Kidney (tissue), 14 donors: ENCODE results near the gene MAST2. TPM values are rescaled to one million over a fixed set of nuclear protein-coding genes. Genes with fewer than 3 reads are reported as not detected.

Source experiments
- DNase-seq, 5 donors: peaks; one replicate each; pipeline ENCODE4 v3.0.0-alpha.2; 2013 to 2020
- FAIRE-seq: peaks from 2 replicates; lab custom pipeline; 2012; peaks lifted over from hg19 to GRCh38; lab: Jason Lieb, UNC
- H3K27ac ChIP-seq, 2 donors: one replicate each; pipeline ENCODE4 v1.7.0; 2013; ENCODE audit warnings: low read depth in 2 of 2, low read length in 2 of 2, inconsistent platforms in 1 of 2
- H3K27me3 ChIP-seq: one replicate; pipeline ENCODE4 v1.7.1; 2013; ENCODE audit warnings: low read length, inconsistent platforms; ENCODE audit not compliant: control insufficient read depth, insufficient read depth
- H3K36me3 ChIP-seq, 3 donors: one replicate each; pipeline versions ENCODE4 v1.7.0 to v1.7.1; 2013; ENCODE audit warnings: low read length in 3 of 3, control low read depth in 1 of 3, inconsistent platforms in 1 of 3; ENCODE audit not compliant: insufficient read depth in 3 of 3, control insufficient read depth in 2 of 3
- H3K4me1 ChIP-seq, 3 donors: one replicate each; pipeline versions ENCODE4 v1.7.0 to v1.7.1; 2013; ENCODE audit warnings: low read length in 3 of 3, inconsistent platforms in 1 of 3, low read depth in 1 of 3; ENCODE audit not compliant: control insufficient read depth in 2 of 3, insufficient read depth in 2 of 3
- H3K4me3 ChIP-seq, 3 donors: one replicate each; pipeline versions ENCODE4 v1.7.0 to v1.8.1; 2013; ENCODE audit warnings: low read length in 3 of 3, control low read depth in 1 of 3, inconsistent platforms in 1 of 3
- H3K9ac ChIP-seq, 3 donors: one replicate each; pipeline versions ENCODE4 v1.7.0 to v1.7.1; 2013; ENCODE audit warnings: low read length in 3 of 3, control low read depth in 1 of 3, inconsistent platforms in 1 of 3
- H3K9me3 ChIP-seq, 3 donors: one replicate each; pipeline versions ENCODE4 v1.7.0 to v1.7.1; 2013; ENCODE audit warnings: low read length in 3 of 3, control low read depth in 1 of 3, inconsistent platforms in 1 of 3; ENCODE audit not compliant: control insufficient read depth in 2 of 3, insufficient read depth in 1 of 3
- intact Hi-C: fragments of 100-400 bp; cut with DNase I; formaldehyde crosslinking; loops from one replicate; pipeline ENCODE4 v1.11.1; 2022
- polyA plus RNA-seq: library from polyadenylated mRNA; stranded (reverse); fragments of 350-450 nt; fragmentation: Illumina TruSeq; extraction: RNeasy Lipid Tissue Mini Kit (QIAGEN cat#74804); gene quantifications from one replicate; pipeline ENCODE4 v1.2.3, GENCODE V29; 2014; ENCODE audit warnings: low read depth, low replicate concordance; ENCODE audit not compliant: insufficient read depth
- total RNA-seq: library from RNA; stranded (reverse); fragmentation: NEBNext Ultra II Directional; extraction: Animal tissue kit (Norgen Biotek cat#: 25700); gene quantifications from one replicate; pipeline ENCODE4 v1.2.1, GENCODE V29; 2021
- TF ChIP-seq, protein P1 (sequence below): IDR thresholded peaks from 3 replicates; pipeline ENCODE4 v1.5.1; 2012; ENCODE audit warnings: mild to moderate bottlenecking, moderate library complexity, borderline replicate concordance; ENCODE audit not compliant: insufficient read depth; ENCODE audit errors: extremely low read depth
- donor health status: control.
- donor health status: control.
- donor health status: control.
- donor health status: control.
- donor health status: control.
- donor health status: DM: yes; HTN: yes; CAD: no.
- donor health status: Normal renal cell carcinoma (clear cell type).

The MAST2 gene
- total and polyA plus RNA-seq, 2 donors from 2014 or later: 7.6 to 17.9 TPM

DNA sequence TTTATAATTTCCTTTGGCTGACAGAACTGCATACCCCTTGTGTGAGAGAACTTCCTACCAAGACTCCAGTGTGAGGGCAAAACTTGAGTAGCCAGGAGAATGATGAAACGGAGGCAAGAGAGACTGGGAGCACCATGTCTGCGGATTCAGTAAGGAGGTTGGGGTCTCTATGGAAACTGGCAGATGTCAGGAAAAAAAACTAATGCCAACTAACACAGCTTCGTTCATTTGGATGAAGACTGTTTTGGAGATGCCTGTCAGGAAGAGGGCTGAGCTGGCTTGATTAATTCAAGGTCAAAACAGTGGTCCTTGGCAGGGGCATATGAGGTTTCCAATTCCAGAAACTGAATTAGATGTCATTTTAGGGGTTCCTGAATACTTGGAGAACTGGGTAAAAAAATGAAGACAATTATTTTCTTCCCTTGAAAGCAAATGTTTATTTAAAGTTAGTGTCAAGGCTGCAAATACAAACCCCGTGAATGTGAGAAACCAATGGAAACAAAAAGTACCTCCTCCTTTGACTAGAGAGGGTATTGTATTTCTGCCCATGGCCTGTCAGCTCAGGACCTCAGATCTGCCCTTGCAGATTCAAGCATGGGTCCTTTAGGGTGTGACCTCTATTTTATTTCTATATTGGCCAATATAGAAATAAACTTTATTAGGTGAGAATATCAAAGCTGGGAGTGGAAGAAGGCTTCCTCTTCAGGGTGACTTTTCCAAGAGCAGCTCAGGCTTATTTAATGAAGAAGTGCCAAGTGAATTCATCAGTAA lies 110.5 kb downstream of the MAST2 start:
- Histone ChIP-seq H3K27me3 (no peaks in the 10 kb centered on the region), H3K27ac (peak overlapping the region in 1 of 2 donors; percentile 39), H3K9ac (peak overlapping the region in 1 of 3 donors; percentile 20), H3K36me3 (no peaks in the 10 kb centered on the region), H3K9me3 (no peaks in the 10 kb centered on the region), H3K4me3 (no peak overlapping the region), H3K4me1 (peaks cover 0 to 4% (median 3%) of the 10 kb centered on the region in 3 donors)
- no peak for FAIRE-seq
- intact Hi-C loops: no loop called here
- DNase-seq: peak in 2 of 5 donors; percentile 31 to 37
- TF ChIP-seq, protein P1, sequence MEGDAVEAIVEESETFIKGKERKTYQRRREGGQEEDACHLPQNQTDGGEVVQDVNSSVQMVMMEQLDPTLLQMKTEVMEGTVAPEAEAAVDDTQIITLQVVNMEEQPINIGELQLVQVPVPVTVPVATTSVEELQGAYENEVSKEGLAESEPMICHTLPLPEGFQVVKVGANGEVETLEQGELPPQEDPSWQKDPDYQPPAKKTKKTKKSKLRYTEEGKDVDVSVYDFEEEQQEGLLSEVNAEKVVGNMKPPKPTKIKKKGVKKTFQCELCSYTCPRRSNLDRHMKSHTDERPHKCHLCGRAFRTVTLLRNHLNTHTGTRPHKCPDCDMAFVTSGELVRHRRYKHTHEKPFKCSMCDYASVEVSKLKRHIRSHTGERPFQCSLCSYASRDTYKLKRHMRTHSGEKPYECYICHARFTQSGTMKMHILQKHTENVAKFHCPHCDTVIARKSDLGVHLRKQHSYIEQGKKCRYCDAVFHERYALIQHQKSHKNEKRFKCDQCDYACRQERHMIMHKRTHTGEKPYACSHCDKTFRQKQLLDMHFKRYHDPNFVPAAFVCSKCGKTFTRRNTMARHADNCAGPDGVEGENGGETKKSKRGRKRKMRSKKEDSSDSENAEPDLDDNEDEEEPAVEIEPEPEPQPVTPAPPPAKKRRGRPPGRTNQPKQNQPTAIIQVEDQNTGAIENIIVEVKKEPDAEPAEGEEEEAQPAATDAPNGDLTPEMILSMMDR: no peak

GRCh38 chr1:45914836-45915235 lies 111.4 kb downstream of the MAST2 start:
- H3K9ac ChIP-seq: no peak overlapping the region
- peaks cover 0 to 4% (median 3%) of the 10 kb centered on the region in 3 donors for H3K4me1 ChIP-seq
- H3K27ac ChIP-seq: no peak overlapping the region
- FAIRE-seq (no peak), DNase-seq (no peak)
- intact Hi-C loops: no loop called here
- H3K36me3 ChIP-seq: no peaks in the 10 kb centered on the region
- no peaks in the 10 kb centered on the region for H3K27me3 ChIP-seq
- H3K4me3 ChIP-seq: no peak overlapping the region
- TF ChIP-seq, protein P1: no peak
- H3K9me3 ChIP-seq: no peaks in the 10 kb centered on the region

DNA sequence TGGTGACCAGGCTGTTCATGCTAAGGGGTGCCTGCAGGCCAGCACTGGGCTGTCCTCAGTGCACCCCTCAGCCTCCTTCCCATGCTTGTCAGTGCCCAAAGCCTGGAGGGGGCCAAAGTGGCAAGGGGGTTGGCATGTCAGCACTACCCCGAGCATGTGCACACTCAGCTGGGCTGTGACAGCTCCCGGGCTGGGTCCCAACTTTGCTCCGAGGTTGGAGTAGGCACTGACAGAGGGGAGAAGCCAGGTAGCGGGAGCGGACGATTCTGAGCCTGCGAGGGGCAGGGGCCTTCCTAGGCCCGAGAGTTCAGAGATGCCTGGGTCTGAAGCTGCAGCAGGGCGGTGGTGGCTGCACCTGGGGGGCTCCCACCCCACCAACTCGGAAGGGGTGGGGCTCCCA lies 119.0 kb downstream of the MAST2 start:
- Histone ChIP-seq H3K9me3 (no peaks in the 10 kb centered on the region), H3K27me3 (no peaks in the 10 kb centered on the region), H3K4me3 (no peak overlapping the region), H3K36me3 (no peaks in the 10 kb centered on the region), H3K4me1 (no peaks in the 10 kb centered on the region), H3K9ac (no peak overlapping the region), H3K27ac (no peak overlapping the region)
- DNase-seq: no peak
- FAIRE-seq: no peak
- TF ChIP-seq, protein P1: no peak
- intact Hi-C loops: no loop called here
